ENCODE results near the gene PDGFA. TPM values are rescaled to one million over a fixed set of nuclear protein-coding genes. Genes with fewer than 3 reads are reported as not detected.

PDGFA gene
- total RNA-seq, result under 1 TPM in 4 of 5 donors, not detected in 1; 0.58 to 0.85 (median 0.74) TPM
- 0.24 TPM for total RNA-seq (2013)
- 0.14 to 64.6 (median 1.8) reads per million in 29 experiments for total RNA-seq

GRCh38 chr7:519484-520390, at the start of gene PDGFA:
Gene PDGFA, minus strand, starts transcription at chr7:519846. Its CDS starts 845 bp downstream, at chr7:519001.
- Histone ChIP-seq H3K27me3 (replicated peaks in 1 of 2; ENCODE audit: control insufficient read depth in 2 of 2, extremely low read depth in 1 of 2, insufficient read depth in 2 of 2, low read length in 1 of 2) (peaks cover 0 to 84% of the 10 kb centered on the region in 2 experiments), H3K4me1 (ENCODE audit: control insufficient read depth in 1 of 2, extremely low read depth in 1 of 2, insufficient read depth in 2 of 2, low read length in 2 of 2) (peaks cover 15 to 52% of the 10 kb centered on the region in 2 experiments), H3K4me3 (ENCODE audit: control insufficient read depth in 1 of 2, extremely low read depth in 1 of 2, low read length in 1 of 2) (peak within 1 kb of the TSS in 1 of 2 donors; percentile 49), H3K36me3 (ENCODE audit: control insufficient read depth in 2 of 2, extremely low read depth in 1 of 2, insufficient read depth in 1 of 2, low read length in 1 of 2) (no peaks in the 10 kb centered on the region), H3K27ac (ENCODE audit: low read length) (no peak within 1 kb of the TSS), H3K9me3 (no peaks in the 10 kb centered on the region)
- no peak within 1 kb of the TSS for H3K27ac Mint-ChIP-seq
- DNase-seq (peak in 2 of 35 experiments; percentile 29 to 31), ATAC-seq (replicated peaks in 1 of 4) (peak; percentile 35 to 48 (median 40))
- POLR2A ChIA-PET, result no interaction called here
- H3K36me3 Mint-ChIP-seq, result no peaks in the 10 kb centered on the region
- H3K27me3 Mint-ChIP-seq, result peaks cover 9 to 48% of the 10 kb centered on the region in 2 donors
- WGBS (ENCODE audit: insufficient coverage), result 0% methylated on average over 70 of the region's 132 CpGs
- H3K9me3 Mint-ChIP-seq, result no peaks in the 10 kb centered on the region
- peak within 1 kb of the TSS; percentile 71 to 78 (median 73) for H3K4me3 Mint-ChIP-seq
- peaks cover 6 to 20% (median 12%) of the 10 kb centered on the region in 3 donors for H3K4me1 Mint-ChIP-seq
- CTCF ChIA-PET, result no interaction called here

- Mint-ChIP-seq H3K9me3 (no peaks in the 10 kb centered on the region), H3K27ac (no peak overlapping the region), H3K27me3 (no peaks in the 10 kb centered on the region), H3K4me3 (no peak overlapping the region), H3K36me3 (peaks cover 3% of the 10 kb centered on the region), H3K4me1 (no peaks in the 10 kb centered on the region)
- ChIA-PET POLR2A (no interaction called here), CTCF (no interaction called here)
- ATAC-seq (replicated peaks in 1 of 4) (no peak), DNase-seq (no peak)
- H3K4me3 ChIP-seq (ENCODE audit: control insufficient read depth in 1 of 2, extremely low read depth in 1 of 2, low read length in 1 of 2), result no peak overlapping the region
- no peaks in the 10 kb centered on the region for H3K9me3 ChIP-seq
- H3K36me3 ChIP-seq (ENCODE audit: control insufficient read depth in 2 of 2, extremely low read depth in 1 of 2, insufficient read depth in 1 of 2, low read length in 1 of 2), result peaks cover 0 to 8% of the 10 kb centered on the region in 2 donors
- WGBS (ENCODE audit: insufficient coverage), result 96% methylated on average over 28 of the region's 33 CpGs
- H3K27me3 ChIP-seq (replicated peaks in 1 of 2; ENCODE audit: control insufficient read depth in 2 of 2, extremely low read depth in 1 of 2, insufficient read depth in 2 of 2, low read length in 1 of 2), result no peaks in the 10 kb centered on the region
- H3K4me1 ChIP-seq (ENCODE audit: control insufficient read depth in 1 of 2, extremely low read depth in 1 of 2, insufficient read depth in 2 of 2, low read length in 2 of 2), result no peaks in the 10 kb centered on the region
- H3K27ac ChIP-seq (ENCODE audit: low read length), result no peak overlapping the region
These were observed 48.6 kb upstream of the PDGFA start for GRCh38 chr7:568031-568951.

GRCh38 chr7:567305-567883, 47.7 kb upstream of the PDGFA start:
- POLR2A ChIA-PET, result no interaction called here
- H3K4me1 Mint-ChIP-seq, result no peaks in the 10 kb centered on the region
- H3K4me3 Mint-ChIP-seq, result no peak overlapping the region
- H3K4me1 ChIP-seq (ENCODE audit: control insufficient read depth in 1 of 2, extremely low read depth in 1 of 2, insufficient read depth in 2 of 2, low read length in 2 of 2), result no peaks in the 10 kb centered on the region
- H3K27me3 Mint-ChIP-seq, result no peaks in the 10 kb centered on the region
- no peaks in the 10 kb centered on the region for H3K27me3 ChIP-seq (replicated peaks in 1 of 2; ENCODE audit: control insufficient read depth in 2 of 2, extremely low read depth in 1 of 2, insufficient read depth in 2 of 2, low read length in 1 of 2)
- no peak overlapping the region for H3K4me3 ChIP-seq (ENCODE audit: control insufficient read depth in 1 of 2, extremely low read depth in 1 of 2, low read length in 1 of 2)
- H3K27ac ChIP-seq (ENCODE audit: low read length), result no peak overlapping the region
- peaks cover 3% of the 10 kb centered on the region for H3K36me3 Mint-ChIP-seq
- no peak for ATAC-seq (replicated peaks in 1 of 4)
- H3K9me3 ChIP-seq, result no peaks in the 10 kb centered on the region
- CTCF ChIA-PET, result no interaction called here
- 100% methylated on average over 1 of the region's 3 CpGs for WGBS (ENCODE audit: insufficient coverage)
- H3K9me3 Mint-ChIP-seq, result no peaks in the 10 kb centered on the region
- H3K27ac Mint-ChIP-seq, result no peak overlapping the region
- peaks cover 0 to 8% of the 10 kb centered on the region in 2 donors for H3K36me3 ChIP-seq (ENCODE audit: control insufficient read depth in 2 of 2, extremely low read depth in 1 of 2, insufficient read depth in 1 of 2, low read length in 1 of 2)
- DNase-seq, result no peak

GRCh38 chr7:566100-566499, 46.5 kb upstream of the PDGFA start:
- Histone ChIP-seq H3K27ac (ENCODE audit: low read length) (no peak overlapping the region), H3K36me3 (ENCODE audit: control insufficient read depth in 2 of 2, extremely low read depth in 1 of 2, insufficient read depth in 1 of 2, low read length in 1 of 2) (peaks cover 0 to 8% of the 10 kb centered on the region in 2 donors), H3K4me1 (ENCODE audit: control insufficient read depth in 1 of 2, extremely low read depth in 1 of 2, insufficient read depth in 2 of 2, low read length in 2 of 2) (no peaks in the 10 kb centered on the region), H3K4me3 (ENCODE audit: control insufficient read depth in 1 of 2, extremely low read depth in 1 of 2, low read length in 1 of 2) (no peak overlapping the region), H3K9me3 (no peaks in the 10 kb centered on the region), H3K27me3 (replicated peaks in 1 of 2; ENCODE audit: control insufficient read depth in 2 of 2, extremely low read depth in 1 of 2, insufficient read depth in 2 of 2, low read length in 1 of 2) (no peaks in the 10 kb centered on the region)
- CTCF ChIA-PET, result no interaction called here
- Mint-ChIP-seq H3K9me3 (no peaks in the 10 kb centered on the region), H3K27ac (no peak overlapping the region), H3K4me3 (no peak overlapping the region), H3K36me3 (peaks cover 3% of the 10 kb centered on the region), H3K4me1 (peaks cover 0 to 2% (median 0%) of the 10 kb centered on the region in 3 donors), H3K27me3 (no peaks in the 10 kb centered on the region)
- ATAC-seq (replicated peaks in 1 of 4) (no peak), DNase-seq (no peak)
- POLR2A ChIA-PET, result no interaction called here
- WGBS (ENCODE audit: insufficient coverage), result no CpG with 5 or more reads among the region's 1 CpG

DNA sequence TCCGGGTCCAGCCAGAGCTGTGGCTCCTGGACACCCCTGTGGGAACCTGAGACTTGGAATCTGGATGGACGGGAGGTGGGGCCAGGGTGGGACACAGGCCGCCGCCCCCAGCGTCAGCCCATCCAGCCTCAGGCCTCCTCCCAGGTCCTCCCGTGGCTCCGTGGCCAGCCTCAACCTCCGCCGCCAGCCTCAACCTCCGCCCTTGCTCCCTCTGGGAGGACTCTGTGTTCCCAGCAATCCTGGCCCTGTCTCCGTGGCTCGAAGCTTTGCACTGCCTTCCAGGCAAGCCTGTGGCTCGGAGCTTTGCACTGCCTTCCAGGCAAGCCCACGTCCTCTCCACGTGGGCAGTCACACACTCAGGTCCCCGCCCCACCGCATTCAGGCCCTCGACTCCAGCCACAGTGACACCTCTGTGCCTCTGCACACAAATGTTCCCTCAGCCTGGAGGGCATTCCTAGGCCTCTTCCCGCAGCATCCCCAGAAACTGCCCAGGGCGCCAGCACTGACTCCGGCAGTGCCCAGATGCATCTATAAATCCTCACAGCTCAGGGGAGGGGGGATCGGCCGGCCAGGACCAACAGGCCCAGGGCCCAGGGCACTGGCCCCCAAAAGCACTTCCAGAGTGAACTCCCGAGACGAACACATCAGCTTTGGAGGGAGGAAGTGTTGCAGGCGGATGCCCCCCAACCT, 44.7 kb upstream of the PDGFA start:
- CTCF ChIA-PET, result no interaction called here
- peaks cover 6% of the 10 kb centered on the region for H3K36me3 Mint-ChIP-seq
- Histone ChIP-seq H3K9me3 (no peaks in the 10 kb centered on the region), H3K36me3 (ENCODE audit: control insufficient read depth in 2 of 2, extremely low read depth in 1 of 2, insufficient read depth in 1 of 2, low read length in 1 of 2) (peaks cover 0 to 2% of the 10 kb centered on the region in 2 donors), H3K27ac (ENCODE audit: low read length) (no peak overlapping the region), H3K4me3 (ENCODE audit: control insufficient read depth in 1 of 2, extremely low read depth in 1 of 2, low read length in 1 of 2) (no peak overlapping the region), H3K4me1 (ENCODE audit: control insufficient read depth in 1 of 2, extremely low read depth in 1 of 2, insufficient read depth in 2 of 2, low read length in 2 of 2) (no peaks in the 10 kb centered on the region), H3K27me3 (replicated peaks in 1 of 2; ENCODE audit: control insufficient read depth in 2 of 2, extremely low read depth in 1 of 2, insufficient read depth in 2 of 2, low read length in 1 of 2) (no peaks in the 10 kb centered on the region)
- no peaks in the 10 kb centered on the region for H3K27me3 Mint-ChIP-seq
- no peak for DNase-seq
- no peak overlapping the region for H3K4me3 Mint-ChIP-seq
- 95% methylated on average over 19 of the region's 26 CpGs for WGBS (ENCODE audit: insufficient coverage)
- peaks cover 0 to 8% (median 0%) of the 10 kb centered on the region in 3 donors for H3K4me1 Mint-ChIP-seq
- H3K9me3 Mint-ChIP-seq, result no peaks in the 10 kb centered on the region
- no peak for ATAC-seq (replicated peaks in 1 of 4)
- POLR2A ChIA-PET, result interaction anchor here in 1 of 2 donors (0.6 kb wide), 1 partner anchor 140 kb away, joined by 3 read pairs; no protein-coding TSS in a partner anchor
- no peak overlapping the region for H3K27ac Mint-ChIP-seq
